ENCODE measurements around the gene NCBP1.

NCBP1 gene

DNA sequence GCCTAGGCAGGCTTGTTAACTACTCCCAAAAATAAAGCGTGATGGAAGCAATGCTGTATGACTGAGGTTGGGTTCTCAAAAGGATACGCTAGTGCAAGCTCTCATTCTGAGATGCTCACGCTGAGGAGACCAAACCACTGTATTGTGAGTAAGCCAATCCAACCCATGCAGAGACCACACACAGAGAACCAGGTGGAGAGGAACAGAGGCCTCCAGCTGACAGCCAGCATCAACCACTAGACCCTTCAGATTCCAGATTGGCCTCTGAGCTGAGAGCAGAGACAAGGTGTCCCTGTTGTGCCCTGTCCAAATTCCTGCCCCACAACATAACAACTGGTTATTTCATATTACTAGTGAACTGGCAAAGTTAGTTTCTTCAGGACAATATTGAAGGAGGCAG lies 5.0 kb upstream of the NCBP1 start:
- no peak overlapping the region for H3K4me3 ChIP-seq (replicated peaks; ENCODE audit: low read depth, low read length)
- TF ChIP-seq, protein P1, sequence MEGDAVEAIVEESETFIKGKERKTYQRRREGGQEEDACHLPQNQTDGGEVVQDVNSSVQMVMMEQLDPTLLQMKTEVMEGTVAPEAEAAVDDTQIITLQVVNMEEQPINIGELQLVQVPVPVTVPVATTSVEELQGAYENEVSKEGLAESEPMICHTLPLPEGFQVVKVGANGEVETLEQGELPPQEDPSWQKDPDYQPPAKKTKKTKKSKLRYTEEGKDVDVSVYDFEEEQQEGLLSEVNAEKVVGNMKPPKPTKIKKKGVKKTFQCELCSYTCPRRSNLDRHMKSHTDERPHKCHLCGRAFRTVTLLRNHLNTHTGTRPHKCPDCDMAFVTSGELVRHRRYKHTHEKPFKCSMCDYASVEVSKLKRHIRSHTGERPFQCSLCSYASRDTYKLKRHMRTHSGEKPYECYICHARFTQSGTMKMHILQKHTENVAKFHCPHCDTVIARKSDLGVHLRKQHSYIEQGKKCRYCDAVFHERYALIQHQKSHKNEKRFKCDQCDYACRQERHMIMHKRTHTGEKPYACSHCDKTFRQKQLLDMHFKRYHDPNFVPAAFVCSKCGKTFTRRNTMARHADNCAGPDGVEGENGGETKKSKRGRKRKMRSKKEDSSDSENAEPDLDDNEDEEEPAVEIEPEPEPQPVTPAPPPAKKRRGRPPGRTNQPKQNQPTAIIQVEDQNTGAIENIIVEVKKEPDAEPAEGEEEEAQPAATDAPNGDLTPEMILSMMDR (IDR thresholded peaks at IDR 0.05; ENCODE audit: low read depth, low read length, missing control alignments), result no peak
- DNase-seq (ENCODE audit: extremely low read depth, low read depth), result no peak

DNA sequence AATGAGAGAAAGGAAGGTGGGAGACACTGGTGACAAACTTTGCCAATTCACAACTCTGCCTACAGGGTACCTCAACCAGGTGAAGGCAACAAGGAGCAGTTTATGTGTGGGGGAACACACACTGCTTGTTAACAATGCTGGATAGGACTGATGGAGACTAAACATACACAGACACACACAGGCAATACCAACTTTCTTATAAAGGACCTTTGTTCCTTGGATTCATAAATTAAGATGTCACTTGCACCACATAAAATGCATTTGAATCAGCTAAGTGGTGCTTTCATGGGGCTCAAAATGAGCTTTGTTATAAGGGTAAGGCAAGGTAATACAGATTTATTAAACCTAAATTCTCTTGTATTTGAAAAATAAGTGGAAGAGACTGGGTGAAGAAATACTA lies 4.5 kb upstream of the NCBP1 start:
- DNase-seq (ENCODE audit: extremely low read depth, low read depth), result no peak
- no peak overlapping the region for H3K4me3 ChIP-seq (replicated peaks; ENCODE audit: low read depth, low read length)
- TF ChIP-seq, protein P1 (IDR thresholded peaks at IDR 0.05; ENCODE audit: low read depth, low read length, missing control alignments), result no peak

DNA sequence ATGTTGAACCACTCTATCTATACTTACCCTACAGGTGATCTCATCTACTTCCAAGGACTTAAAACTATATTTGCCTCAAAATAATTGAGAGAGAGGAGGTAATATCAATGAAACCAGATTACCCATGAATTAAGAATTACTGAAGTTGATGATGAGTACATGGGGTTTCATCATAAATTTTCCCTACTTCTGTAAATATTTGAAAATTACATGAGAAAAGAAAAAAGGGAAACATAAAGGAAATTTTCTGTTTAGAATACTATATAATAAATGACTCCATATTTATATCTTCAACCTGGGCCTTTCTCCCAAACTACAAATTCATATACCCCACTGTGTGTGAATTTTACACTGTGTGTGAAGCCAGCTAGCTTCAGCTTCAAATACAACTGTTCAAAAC lies 3.0 kb upstream of the NCBP1 start:
- TF ChIP-seq, protein P1 (IDR thresholded peaks at IDR 0.05; ENCODE audit: low read depth, low read length, missing control alignments), result no peak
- no peak overlapping the region for H3K4me3 ChIP-seq (replicated peaks; ENCODE audit: low read depth, low read length)
- no peak for DNase-seq (ENCODE audit: extremely low read depth, low read depth)

DNA sequence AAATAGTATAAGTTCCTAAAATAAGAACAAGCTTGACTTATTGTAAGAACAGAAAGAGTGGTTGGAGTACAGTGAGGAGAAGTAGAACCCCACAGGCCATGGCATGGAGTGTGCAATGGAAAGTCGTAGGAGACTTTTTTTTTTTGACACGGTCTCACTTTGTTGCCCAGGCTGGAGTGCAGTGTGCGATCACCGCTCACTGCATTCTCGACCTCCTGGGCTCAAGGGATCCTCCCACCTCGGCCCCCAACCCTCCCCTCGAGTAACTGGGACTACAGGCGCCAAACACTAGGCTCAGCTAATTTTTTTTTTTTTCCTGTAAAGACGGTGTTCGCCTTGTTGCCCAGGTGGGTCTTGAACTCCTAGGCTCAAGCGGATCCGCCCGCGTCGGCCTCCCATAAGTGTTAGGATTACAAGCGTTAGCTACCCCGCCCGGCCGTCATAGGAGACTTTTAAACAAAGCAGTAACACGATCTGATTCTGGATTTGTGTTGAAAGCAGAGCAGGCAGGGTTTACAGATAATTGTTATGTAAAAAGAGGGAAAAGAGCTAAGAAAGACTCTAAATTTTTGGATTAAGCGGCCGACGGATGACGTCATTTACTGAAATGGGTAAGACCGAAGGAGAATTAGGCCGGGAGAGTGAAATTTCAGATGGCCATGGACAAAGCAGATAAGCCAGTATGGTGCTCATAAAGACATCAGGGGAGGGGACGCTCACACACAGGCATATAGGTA lies 1.2 kb upstream of the NCBP1 start:
- peak; percentile 56 for DNase-seq (ENCODE audit: extremely low read depth, low read depth)
- TF ChIP-seq, protein P1 (IDR thresholded peaks at IDR 0.05; ENCODE audit: low read depth, low read length, missing control alignments), result no peak

DNA sequence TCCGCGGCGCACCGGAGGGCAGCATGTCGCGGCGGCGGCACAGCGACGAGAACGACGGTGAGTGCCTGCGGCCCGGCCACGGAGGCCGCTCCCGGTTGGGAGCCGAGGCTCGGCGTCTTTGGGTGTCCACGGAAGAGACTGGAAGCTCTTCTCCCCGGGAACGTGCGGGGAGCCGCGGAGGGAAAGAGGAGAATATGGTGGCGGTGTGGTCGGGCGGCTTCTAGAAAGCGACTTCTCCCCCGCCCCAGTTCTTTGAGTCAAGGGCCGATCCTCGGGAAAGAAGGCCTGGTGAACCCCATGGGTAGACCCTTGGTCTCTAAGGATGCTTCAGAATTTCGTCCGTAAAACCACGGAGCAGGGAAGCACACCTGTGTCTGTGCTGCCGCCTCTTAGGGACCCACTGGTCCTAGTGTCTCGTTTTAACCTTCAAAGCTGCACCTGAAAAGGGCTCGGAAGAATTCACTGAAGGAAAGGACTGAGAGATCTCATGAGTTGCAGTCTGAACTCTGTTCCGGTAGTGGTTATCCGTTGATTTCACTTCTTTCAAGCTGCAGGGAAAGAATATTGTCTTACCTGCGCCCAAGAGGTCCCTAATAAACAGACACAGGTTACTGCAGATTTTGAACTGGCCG lies 354 bp downstream of the NCBP1 start:
- TF ChIP-seq, protein P1 (IDR thresholded peaks at IDR 0.05; ENCODE audit: low read depth, low read length, missing control alignments), result no peak
- DNase-seq (ENCODE audit: extremely low read depth, low read depth), result no peak
- H3K4me3 ChIP-seq (replicated peaks; ENCODE audit: low read depth, low read length), result peak overlapping the region; percentile 91

More for the DNA sequence above, 1.2 kb upstream of the NCBP1 start:
- peak overlapping the region; percentile 91 for H3K4me3 ChIP-seq (replicated peaks; ENCODE audit: low read depth, low read length)

DNA sequence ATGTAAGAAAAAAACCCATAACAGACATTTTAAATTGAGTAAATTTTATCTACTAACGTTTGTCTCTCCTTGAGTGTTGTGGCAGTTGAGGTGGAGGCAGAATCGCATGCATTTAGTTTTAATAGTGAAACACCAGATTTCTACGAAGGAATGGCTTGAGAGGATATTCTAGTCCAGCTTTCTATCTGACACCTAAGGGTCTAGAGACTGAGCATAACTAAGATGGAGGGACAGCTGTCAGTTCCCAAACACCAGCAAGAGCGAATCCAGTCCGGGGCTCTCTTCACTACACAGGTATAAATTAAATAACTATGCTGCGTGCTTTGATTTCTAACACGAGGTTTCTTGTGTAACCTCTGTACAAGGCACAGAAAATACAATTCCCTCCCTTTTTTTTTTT lies 1.4 kb downstream of the NCBP1 start:
- TF ChIP-seq, protein P1 (IDR thresholded peaks at IDR 0.05; ENCODE audit: low read depth, low read length, missing control alignments), result no peak
- H3K4me3 ChIP-seq (replicated peaks; ENCODE audit: low read depth, low read length), result peak overlapping the region; percentile 91
- no peak for DNase-seq (ENCODE audit: extremely low read depth, low read depth)

Data from HFF-Myc (cell line).